Lower lobe of right lung (tissue), 2 donors: ENCODE data around the gene GALNTL6. TPM values are rescaled to one million over a fixed set of nuclear protein-coding genes. Genes with fewer than 3 reads are reported as not detected.

Experiments
- ATAC-seq, 2 donors: fragments of 200-7000 bp; cut with Tn5 transposase; one replicate each; pipeline ENCODE4 v1.9.1; 2020 to 2022; ENCODE audit warnings: mild to moderate bottlenecking in 2 of 2, moderate library complexity in 2 of 2
- DNase-seq: peaks from one replicate; pipeline ENCODE4 v3.0.0-alpha.2; 2020
- H3K27ac ChIP-seq: fragments of 200-600 bp; one replicate; pipeline ENCODE4 v1.8.0; 2022
- H3K27me3 ChIP-seq: fragments of 200-600 bp; one replicate; pipeline ENCODE4 v1.8.0; 2022; ENCODE audit warnings: low read depth
- H3K36me3 ChIP-seq: fragments of 200-600 bp; one replicate; pipeline ENCODE4 v1.8.0; 2022; ENCODE audit warnings: mild to moderate bottlenecking
- H3K4me1 ChIP-seq: fragments of 200-600 bp; one replicate; pipeline ENCODE4 v1.8.0; 2022
- H3K4me3 ChIP-seq: fragments of 200-600 bp; one replicate; pipeline ENCODE4 v1.8.0; 2022; ENCODE audit warnings: mild to moderate bottlenecking
- H3K9me3 ChIP-seq: fragments of 200-600 bp; one replicate; pipeline ENCODE4 v1.8.0; 2022
- CTCF ChIP-seq: fragments of 200-600 bp; IDR thresholded peaks from one replicate; pipeline ENCODE4 v1.8.0; 2022; ENCODE audit warnings: antibody characterized with exemption, mild to moderate bottlenecking
- intact Hi-C: fragments of 100-400 bp; cut with DNase I; formaldehyde crosslinking; loops from one replicate; pipeline ENCODE4 v1.11.0; 2022
- total RNA-seq: library from RNA; stranded (reverse); fragmentation: NEBNext Ultra II Directional; extraction: Animal tissue kit (Norgen Biotek cat#: 25700); gene quantifications from one replicate; pipeline ENCODE4 v1.2.1, GENCODE V29; 2021
- donor health status: DM: no; HTN: yes; CAD: no; lungs with severe emphysema.

The GALNTL6 gene
- total RNA-seq, 1 donor from 2014 or later: not detected

- Histone ChIP-seq H3K9me3 (no peaks in the 10 kb centered on the region), H3K36me3 (no peaks in the 10 kb centered on the region), H3K4me3 (no peak overlapping the region), H3K27ac (no peak overlapping the region), H3K27me3 (no peaks in the 10 kb centered on the region), H3K4me1 (no peaks in the 10 kb centered on the region)
- ATAC-seq (no peak), DNase-seq (no peak)
- no peak for TF ChIP-seq CTCF
- intact Hi-C loops: no loop called here
These were observed 443.6 kb downstream of the GALNTL6 start for GRCh38 chr4:172256820-172257219.

GRCh38 chr4:172270397-172270796 is 457.2 kb downstream of the GALNTL6 start:
- H3K27ac ChIP-seq: no peak overlapping the region
- DNase-seq (no peak), ATAC-seq (no peak)
- no peaks in the 10 kb centered on the region for H3K9me3 ChIP-seq
- intact Hi-C loops: no loop called here
- no peaks in the 10 kb centered on the region for H3K27me3 ChIP-seq
- H3K36me3 ChIP-seq: no peaks in the 10 kb centered on the region
- H3K4me3 ChIP-seq: no peak overlapping the region
- no peaks in the 10 kb centered on the region for H3K4me1 ChIP-seq
- TF ChIP-seq CTCF: no peak

GRCh38 chr4:172287117-172287516 is 473.9 kb downstream of the GALNTL6 start:
- intact Hi-C loops: no loop called here
- Histone ChIP-seq H3K9me3 (no peaks in the 10 kb centered on the region), H3K27ac (no peak overlapping the region), H3K4me1 (no peaks in the 10 kb centered on the region), H3K27me3 (no peaks in the 10 kb centered on the region), H3K4me3 (no peak overlapping the region), H3K36me3 (no peaks in the 10 kb centered on the region)
- ATAC-seq (no peak), DNase-seq (no peak)
- no peak for TF ChIP-seq CTCF

- ATAC-seq (no peak), DNase-seq (no peak)
- H3K27me3 ChIP-seq: no peaks in the 10 kb centered on the region
- no peak for TF ChIP-seq CTCF
- no peak overlapping the region for H3K4me3 ChIP-seq
- no peak overlapping the region for H3K27ac ChIP-seq
- H3K36me3 ChIP-seq: no peaks in the 10 kb centered on the region
- H3K9me3 ChIP-seq: peaks cover 5% of the 10 kb centered on the region
- H3K4me1 ChIP-seq: no peaks in the 10 kb centered on the region
- intact Hi-C loops: no loop called here
These were observed 492.5 kb downstream of the GALNTL6 start for GRCh38 chr4:172305698-172306097.

GRCh38 chr4:172308078-172308477 is 494.9 kb downstream of the GALNTL6 start:
- intact Hi-C loops: no loop called here
- Histone ChIP-seq H3K36me3 (no peaks in the 10 kb centered on the region), H3K27ac (no peak overlapping the region), H3K4me1 (no peaks in the 10 kb centered on the region), H3K9me3 (peaks cover 5% of the 10 kb centered on the region), H3K27me3 (no peaks in the 10 kb centered on the region), H3K4me3 (no peak overlapping the region)
- DNase-seq (no peak), ATAC-seq (no peak)
- TF ChIP-seq CTCF: no peak

GRCh38 chr4:172311682-172312081 is 498.5 kb downstream of the GALNTL6 start:
- Histone ChIP-seq H3K4me1 (no peaks in the 10 kb centered on the region), H3K27ac (no peak overlapping the region), H3K27me3 (no peaks in the 10 kb centered on the region), H3K4me3 (no peak overlapping the region), H3K9me3 (peaks cover 5% of the 10 kb centered on the region), H3K36me3 (no peaks in the 10 kb centered on the region)
- DNase-seq (no peak), ATAC-seq (no peak)
- no peak for TF ChIP-seq CTCF
- intact Hi-C loops: no loop called here
